GM18858 (cell line): ENCODE data around the gene TMEM233.
"Not testable (repeated sequence)": the region's sequence is repeated elsewhere in the genome, so short reads cannot be mapped to it uniquely, and the experiment has no call there.

Source experiments
- ATAC-seq: cut with Tn5 transposase; IDR thresholded peaks from one replicate; pipeline ENCODE4 v1.9.1; 2021; ENCODE audit not compliant: unreplicated experiment

TMEM233 gene

GRCh38 chr12:119657001-119657400 is 63.4 kb downstream of the TMEM233 start:
- ATAC-seq = not testable (repeated sequence)

- not testable (repeated sequence) for ATAC-seq
These were observed 64.6 kb downstream of the TMEM233 start for GRCh38 chr12:119658166-119658565.

- ATAC-seq = no peak
These were observed 65.8 kb downstream of the TMEM233 start for GRCh38 chr12:119659289-119659897.

- ATAC-seq = no peak
These were observed 66.5 kb downstream of the TMEM233 start for GRCh38 chr12:119660076-119660475.

- no peak for ATAC-seq
These were observed 68.3 kb downstream of the TMEM233 start for GRCh38 chr12:119661882-119662281.

GRCh38 chr12:119664642-119665041 is 71.1 kb downstream of the TMEM233 start:
- no peak for ATAC-seq

- no peak for ATAC-seq
These were observed 71.8 kb downstream of the TMEM233 start for GRCh38 chr12:119665164-119665929.

GRCh38 chr12:119666226-119666795 is 72.7 kb downstream of the TMEM233 start:
- ATAC-seq = no peak

GRCh38 chr12:119666900-119667576 is 73.5 kb downstream of the TMEM233 start:
- ATAC-seq = no peak

- ATAC-seq = peak; percentile 91
These were observed 74.2 kb downstream of the TMEM233 start, which contains the start of gene PRKAB1 for GRCh38 chr12:119667577-119668323. Gene PRKAB1 (plus strand): TSS chr12:119668133. CDS start chr12:119668245, 112 bp downstream.

GRCh38 chr12:119668324-119668841 is 74.8 kb downstream of the TMEM233 start:
- no peak for ATAC-seq

GRCh38 chr12:119669744-119670472 is 76.3 kb downstream of the TMEM233 start:
- ATAC-seq = no peak

GRCh38 chr12:119671070-119671469 is 77.5 kb downstream of the TMEM233 start:
- ATAC-seq = no peak

- ATAC-seq = no peak
These were observed 78.6 kb downstream of the TMEM233 start for GRCh38 chr12:119672194-119672593.

- ATAC-seq = no peak
These were observed 80.1 kb downstream of the TMEM233 start for GRCh38 chr12:119673634-119674033.

- ATAC-seq = no peak
These were observed 81.0 kb downstream of the TMEM233 start for GRCh38 chr12:119674560-119674959.

GRCh38 chr12:119676022-119676421 is 82.4 kb downstream of the TMEM233 start:
- no peak for ATAC-seq

- no peak for ATAC-seq
These were observed 83.0 kb downstream of the TMEM233 start for GRCh38 chr12:119676573-119676972.

- ATAC-seq = no peak
These were observed 84.9 kb downstream of the TMEM233 start for GRCh38 chr12:119678459-119678858.

GRCh38 chr12:119679081-119679480 is 85.5 kb downstream of the TMEM233 start:
- no peak for ATAC-seq
